HuH-7 (cell line): ENCODE data around the gene SLC7A7.
"Not testable (repeated sequence)": the region's sequence is repeated elsewhere in the genome, so short reads cannot be mapped to it uniquely, and the experiment has no call there.

Experiments used
- DNase-seq: peaks from one replicate; pipeline ENCODE4 v3.0.0; 2011; ENCODE audit warnings: low spot score

Gene SLC7A7

GRCh38 chr14:22791301-22791700 is 23.9 kb downstream of the SLC7A7 start:
- no peak for DNase-seq

DNA sequence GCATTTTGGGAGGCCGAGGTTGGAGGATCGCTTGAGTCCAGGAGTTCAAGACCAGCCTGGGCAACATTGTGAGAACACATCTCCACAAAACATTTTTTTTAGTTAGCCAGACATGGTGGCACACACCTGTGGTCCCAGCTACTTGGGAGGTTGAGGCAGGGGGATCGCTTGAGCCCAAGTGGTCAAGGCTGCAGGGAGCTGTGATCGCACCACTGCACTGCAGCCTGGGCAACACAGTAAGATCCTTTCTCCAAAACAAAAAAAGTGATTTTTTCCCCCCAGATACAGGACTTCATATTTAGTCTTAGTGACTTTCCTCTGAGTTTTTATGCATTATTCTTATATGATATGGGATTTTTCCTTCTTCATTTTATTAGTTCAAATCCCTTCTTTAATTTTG is 28.6 kb downstream of the SLC7A7 start:
- DNase-seq: no peak

DNA sequence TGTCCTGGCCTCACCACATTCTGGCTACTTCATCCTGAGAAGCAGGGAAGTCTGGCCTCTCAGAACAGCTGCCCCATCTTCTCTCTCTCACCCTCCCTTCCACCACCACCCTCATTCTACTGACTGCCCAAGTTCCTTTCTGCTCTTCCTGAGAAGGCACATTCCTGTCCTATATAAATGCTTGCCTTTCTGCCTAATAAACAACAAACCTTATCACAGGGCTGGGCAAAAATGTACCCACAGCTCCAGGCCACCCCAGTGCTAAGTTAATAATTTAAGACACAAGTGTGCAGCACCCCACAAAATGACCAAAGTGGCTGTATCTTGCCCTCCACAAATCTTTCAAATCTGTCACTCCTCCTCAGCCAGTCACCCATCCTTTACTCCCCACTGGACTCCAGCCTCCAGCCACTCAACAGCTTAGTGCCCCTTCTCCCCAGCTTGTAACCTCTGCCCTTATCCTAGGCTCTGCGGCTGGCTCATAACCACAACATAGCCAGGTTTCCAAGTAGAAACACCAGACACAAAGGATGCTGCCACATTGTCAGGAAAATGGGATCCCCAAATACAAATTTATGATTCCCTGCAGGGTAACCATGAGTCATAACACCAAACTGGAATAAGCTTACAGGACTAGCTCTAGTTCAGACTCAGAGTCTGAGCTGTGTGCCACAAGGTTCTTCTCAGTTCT is 33.8 kb downstream of the SLC7A7 start:
- no peak for DNase-seq

DNA sequence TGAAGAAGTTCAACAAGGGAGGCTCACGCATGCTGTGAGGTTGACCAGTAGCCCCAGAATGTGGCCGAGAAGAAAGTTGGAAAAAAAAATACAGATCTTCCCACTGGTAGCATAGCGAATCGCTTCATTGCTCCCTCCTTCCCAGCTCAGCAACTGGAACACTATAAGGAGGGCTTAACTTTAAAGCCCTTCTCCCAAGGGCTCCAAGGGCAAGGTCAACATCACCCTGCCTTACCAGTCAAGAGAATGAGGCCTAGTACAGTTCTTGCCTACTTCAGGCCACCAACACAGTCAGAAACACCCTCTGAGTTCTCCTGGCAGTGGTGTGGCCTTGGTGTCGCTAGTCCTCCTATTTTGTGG is 34.3 kb downstream of the SLC7A7 start:
- no peak for DNase-seq

DNA sequence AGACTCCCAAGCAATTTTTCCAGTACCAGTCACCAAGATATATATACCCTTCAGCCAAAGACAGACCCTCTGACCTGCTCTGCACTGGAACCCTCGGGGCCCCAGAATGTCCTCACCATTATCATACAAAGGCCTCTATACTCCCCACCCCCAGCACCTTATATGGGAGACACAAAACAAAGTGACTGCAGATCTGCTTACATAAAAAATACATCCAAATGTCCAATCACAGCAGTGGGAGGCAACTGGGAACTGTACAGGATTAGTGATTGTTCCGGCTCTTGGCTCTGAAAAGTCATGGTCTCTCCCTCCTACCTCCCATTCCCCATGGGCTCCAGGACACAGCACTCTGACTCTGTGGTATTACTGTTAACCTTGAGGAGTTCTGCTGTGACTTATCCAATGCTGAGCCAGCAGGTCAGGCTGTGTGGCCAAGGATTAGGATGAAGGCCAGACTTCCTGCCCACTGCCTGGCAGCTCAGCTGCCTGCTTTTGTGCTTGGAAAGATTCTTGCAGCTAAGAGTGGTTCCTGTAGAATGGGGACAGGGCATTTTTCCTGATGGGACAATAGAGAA is 35.0 kb downstream of the SLC7A7 start:
- no peak for DNase-seq

DNA sequence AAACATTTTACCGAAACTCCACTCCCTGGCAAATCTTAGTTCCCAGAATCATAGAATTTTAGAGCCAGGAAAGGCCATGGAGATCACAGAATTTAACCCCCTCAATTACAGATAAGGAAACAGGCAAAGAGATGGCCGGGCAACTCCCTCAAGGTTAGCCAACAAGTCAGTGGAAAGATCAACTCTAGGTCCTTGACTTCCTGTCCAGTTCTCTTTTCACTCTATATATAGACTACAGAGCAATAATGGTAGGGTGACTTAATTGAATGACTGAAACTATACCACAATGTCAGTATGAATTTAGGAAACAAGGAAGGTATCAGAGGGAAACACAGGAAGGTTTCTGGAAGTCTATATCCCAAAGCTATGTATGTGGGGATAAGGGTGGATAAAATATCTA is 37.2 kb downstream of the SLC7A7 start:
- DNase-seq: no peak

- not testable (repeated sequence) for DNase-seq
These were observed 38.4 kb downstream of the SLC7A7 start for GRCh38 chr14:22776849-22777248.

DNA sequence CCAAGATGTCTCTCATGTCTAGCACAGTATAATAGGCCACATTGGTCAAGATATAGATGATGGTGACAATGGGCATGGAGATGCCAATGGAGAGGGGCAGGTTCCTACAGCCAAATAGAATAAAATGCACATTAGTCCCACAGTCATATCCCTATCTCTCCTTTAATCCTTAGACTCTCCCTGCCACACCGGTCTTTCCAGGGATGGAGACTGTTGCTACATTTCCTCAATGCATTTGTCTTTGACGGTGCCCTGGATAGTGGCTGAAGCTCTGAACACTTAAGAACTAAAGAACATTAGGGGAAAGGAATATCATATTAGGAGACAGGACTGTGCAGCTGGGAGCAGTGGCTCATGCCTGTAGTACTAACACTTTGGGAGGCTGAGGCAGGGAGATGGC is 39.0 kb downstream of the SLC7A7 start:
- no peak for DNase-seq

- no peak for DNase-seq
These were observed 41.1 kb downstream of the SLC7A7 start for GRCh38 chr14:22774011-22774706.

DNA sequence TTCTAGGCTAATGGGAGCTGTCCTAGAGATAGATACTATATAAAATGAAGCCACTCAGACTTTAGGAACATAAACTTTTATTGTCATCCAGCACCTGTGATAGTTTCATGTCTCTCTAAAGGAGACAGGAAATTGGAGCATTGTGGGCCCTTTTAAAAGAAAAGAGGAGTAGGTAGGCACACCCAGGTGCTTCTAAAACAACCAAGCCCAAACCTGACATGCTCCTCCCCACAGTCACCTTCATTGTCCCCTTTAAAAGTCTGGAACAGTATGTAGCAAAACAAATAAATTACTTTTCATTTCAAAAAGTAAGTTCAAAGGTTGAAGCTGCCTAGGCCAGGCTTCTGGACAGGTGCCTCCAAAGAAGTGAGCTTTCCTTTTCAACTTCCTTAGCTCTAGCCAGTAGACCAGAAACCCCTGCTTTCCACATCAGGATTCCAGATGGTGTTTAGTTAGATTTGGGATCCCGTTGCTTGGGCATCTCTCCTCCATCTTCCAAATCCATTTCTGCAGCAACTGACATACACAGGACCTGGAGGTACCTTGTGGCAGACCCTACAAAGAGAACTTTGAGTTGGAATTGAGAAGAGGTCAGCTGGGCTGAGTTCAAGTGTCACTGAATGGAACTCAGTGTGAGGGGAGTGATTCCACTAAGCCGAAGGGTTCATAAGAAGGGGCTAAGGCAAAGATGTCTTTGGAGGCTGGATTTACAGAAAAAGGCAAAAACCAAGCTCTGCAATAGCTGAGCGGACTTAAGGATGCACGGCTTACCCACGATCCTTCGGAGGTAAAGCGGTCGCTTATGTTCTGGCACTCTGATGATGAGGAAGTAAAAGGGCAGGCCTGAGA is 41.8 kb downstream of the SLC7A7 start:
- no peak for DNase-seq

DNA sequence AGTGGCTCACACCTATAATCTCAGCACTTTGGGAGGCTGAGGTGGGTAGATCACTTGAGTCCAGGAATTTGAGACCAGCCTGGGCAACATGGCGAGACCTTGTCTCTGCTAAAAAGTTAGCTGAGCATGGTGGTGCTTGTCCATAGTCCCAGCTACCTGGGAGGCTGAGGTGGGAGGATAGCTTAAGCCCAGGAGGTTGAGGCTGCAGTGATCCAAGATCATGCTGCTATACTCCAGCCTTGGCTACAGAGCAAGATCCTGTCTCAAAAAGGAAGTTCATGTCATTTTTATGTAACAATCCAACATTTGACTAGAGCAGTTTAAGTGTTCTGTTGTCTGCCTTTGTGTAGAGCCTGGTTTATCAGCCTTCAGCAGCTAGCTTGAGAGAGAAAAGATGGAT is 42.5 kb downstream of the SLC7A7 start:
- no peak for DNase-seq

DNA sequence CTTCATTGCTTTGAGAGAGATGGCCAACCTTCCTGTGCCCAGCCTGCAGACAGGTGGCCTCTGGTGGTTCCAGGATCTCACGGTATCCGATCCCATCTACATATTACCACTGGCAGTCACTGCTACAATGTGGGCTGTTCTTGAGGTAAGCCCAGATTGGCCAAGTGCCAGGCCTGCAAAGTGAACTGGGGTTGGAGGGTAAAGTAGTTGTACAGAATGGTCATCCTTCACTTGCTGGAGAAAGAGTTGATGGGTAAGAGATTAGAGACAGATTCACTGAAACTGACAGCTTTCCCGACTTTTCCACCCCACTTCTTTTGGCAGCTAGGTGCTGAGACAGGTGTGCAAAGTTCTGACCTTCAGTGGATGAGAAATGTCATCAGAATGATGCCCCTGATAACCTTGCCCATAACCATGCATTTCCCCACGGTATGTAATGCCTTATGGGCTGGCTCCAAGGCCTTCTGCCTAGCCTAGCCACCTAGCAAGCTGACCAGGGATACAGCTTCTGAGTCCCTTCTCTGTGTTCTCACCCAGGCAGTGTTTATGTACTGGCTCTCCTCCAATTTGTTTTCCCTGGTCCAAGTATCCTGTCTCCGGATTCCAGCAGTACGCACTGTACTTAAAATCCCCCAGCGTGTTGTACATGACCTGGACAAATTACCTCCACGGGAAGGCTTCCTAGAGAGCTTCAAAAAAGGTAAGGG is 44.6 kb downstream of the SLC7A7 start:
- no peak for DNase-seq

DNA sequence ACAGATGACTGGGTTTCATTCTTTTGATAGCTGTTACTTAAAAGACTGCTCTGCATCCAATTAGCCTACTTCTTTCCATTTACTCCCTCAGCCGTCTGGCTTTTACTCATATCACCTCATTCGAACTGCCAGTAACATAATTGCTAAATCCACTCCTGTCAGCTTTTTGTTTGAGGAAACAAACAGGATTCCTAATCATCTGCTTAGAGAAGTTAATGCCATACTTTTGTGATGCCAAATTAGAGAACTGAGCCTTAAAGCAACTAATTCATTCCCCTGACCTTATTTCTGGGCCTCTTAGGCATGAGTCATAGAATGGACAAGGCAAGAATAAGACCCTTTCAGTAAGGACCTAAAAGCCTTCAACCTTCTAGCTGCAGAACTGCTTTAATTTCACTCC is 45.9 kb downstream of the SLC7A7 start:
- DNase-seq: no peak

GRCh38 chr14:22768947-22769346 is 46.3 kb downstream of the SLC7A7 start:
- DNase-seq: no peak

- no peak for DNase-seq
These were observed 48.0 kb downstream of the SLC7A7 start for GRCh38 chr14:22767323-22767589.

DNA sequence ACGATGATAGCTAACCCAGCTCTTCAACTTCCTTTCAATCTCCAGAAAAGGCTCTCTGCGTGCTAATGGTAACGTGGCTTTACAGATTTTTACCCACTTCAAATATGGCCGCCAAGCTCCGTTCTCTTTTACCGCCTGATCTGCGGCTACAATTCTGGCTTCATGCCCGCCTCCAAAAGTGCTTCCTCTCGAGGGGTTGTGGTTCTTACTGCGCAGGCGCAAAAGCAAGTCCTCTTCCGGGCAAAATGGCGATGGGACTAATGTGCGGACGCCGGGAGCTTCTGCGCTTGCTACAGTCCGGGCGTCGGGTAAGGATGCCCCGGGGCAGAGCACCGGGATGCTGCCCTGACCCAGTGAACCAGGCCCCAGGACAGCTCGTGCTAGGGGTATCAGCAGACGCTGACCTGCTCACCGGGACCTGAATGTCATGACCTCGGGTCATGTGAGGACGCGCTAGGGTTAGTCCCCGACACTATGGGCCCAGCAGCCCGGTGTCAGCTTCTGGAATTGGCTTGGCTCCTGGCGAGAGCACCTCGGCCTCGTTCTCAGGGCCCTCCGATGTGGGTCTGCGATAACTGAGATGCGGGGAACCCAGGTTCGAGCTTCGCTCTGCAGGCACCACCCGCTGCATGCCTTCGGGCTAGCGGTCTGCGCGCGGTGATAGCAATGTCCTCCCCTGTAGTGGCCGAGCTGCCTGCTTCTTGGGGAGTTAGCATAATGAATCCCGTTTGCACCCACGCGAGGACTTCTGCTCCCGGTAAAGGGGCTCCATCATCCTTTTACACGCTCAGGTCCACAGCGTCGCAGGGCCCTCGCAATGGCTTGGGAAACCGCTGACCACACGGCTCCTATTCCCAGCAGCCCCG is 48.5 kb downstream of the SLC7A7 start, which contains the start of gene OXA1L:
OXA1L (plus strand) TSS at position 232 of the 866 bp plus-strand sequence; CDS start at position 246, 14 bp downstream.
- peak; percentile 91 for DNase-seq

DNA sequence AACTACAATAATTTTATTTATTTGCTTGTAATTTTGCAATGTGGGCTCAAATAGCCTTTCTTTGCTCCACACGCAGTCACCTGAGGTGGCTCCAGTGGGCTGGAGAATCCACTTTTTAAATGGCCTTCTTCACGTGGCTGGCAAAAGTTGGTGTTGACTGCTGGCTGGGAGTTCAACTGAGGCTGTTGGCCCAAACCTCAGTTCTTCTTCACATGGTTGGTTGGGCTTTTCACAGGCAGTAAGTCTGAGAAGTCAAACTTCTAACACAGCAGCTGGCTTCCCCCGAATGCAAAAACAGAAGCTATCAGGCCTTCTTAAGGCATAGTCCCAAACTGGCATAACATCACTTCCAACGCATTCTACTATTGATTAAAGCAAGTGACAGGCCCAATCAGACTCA is 50.9 kb downstream of the SLC7A7 start:
- DNase-seq: no peak

DNA sequence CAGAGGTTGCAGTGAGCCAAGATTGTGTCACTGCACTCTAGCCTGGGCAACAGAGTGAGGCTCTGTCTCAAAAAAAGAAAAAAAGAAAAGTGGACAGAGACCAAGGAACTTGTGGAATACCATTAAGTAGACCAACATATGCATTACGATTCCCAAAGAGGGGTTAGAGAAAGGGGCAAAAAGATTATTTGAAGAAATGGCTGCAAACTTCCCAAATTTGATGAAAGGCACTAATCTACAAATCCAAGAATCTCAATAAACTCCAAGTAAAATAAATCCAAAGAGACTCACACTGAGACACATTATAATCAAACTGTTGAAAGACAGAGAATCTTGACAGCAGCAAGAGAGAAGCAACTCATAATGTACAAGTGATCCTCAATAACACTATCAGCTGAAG is 53.5 kb downstream of the SLC7A7 start:
- DNase-seq: no peak

DNA sequence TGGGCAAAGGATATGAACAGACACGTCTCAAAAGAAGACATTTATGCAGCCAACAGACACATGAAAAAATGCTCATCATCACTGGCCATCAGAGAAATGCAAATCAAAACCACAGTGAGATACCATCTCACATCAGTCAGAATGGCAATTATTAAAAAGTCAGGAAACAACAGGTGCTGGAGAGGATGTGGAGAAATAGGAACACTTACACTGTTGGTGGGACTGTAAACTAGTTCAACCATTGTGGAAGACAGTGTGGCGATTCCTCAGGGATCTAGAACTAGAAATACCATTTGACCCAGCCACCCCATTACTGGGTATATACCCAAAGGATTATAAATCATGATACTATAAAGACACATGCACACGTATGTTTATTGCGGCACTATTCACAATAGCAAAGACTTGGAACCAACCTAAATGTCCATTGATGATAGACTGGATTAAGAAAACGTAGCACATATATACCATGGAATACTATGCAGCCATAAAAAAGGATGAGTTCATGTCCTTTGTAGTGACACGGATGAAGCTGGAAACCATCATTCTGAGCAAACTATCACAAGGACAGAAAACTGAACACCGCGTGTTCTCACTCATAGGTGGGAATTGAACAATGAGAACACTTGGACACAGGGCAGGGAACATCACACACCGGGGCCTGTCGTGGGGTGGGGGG is 57.1 kb downstream of the SLC7A7 start:
- DNase-seq: not testable (repeated sequence)

GRCh38 chr14:22753586-22753985 is 61.6 kb downstream of the SLC7A7 start:
- DNase-seq: no peak

GRCh38 chr14:22752422-22752821 is 62.8 kb downstream of the SLC7A7 start:
- no peak for DNase-seq
